ENCODE results near the gene MAPK8IP3. TPM values are rescaled to one million over a fixed set of nuclear protein-coding genes. Genes with fewer than 3 reads are reported as not detected.
A peak's percentile ranks its signal among the peaks of the same experiment; 100 is the strongest.

The MAPK8IP3 gene
- total and polyA plus RNA-seq, 2 donors from 2014 or later: 10.6 to 67.7 TPM

- peaks cover 4 to 73% (median 61%) of the 10 kb centered on the region in 3 donors for H3K36me3 ChIP-seq (ENCODE audit: control insufficient read depth in 2 of 3, insufficient read depth in 3 of 3, low read length in 3 of 3)
- no peaks in the 10 kb centered on the region for H3K4me1 ChIP-seq (ENCODE audit: control insufficient read depth in 2 of 3, insufficient read depth in 2 of 3, low read depth in 1 of 3, low read length in 3 of 3)
- DNase-seq (peak in 1 of 5 donors; percentile 65), FAIRE-seq (no peak)
- intact Hi-C loops (cut with DNase I): no loop called here
- no peak overlapping the region for H3K9ac ChIP-seq (ENCODE audit: low read length in 3 of 3)
- H3K4me3 ChIP-seq (ENCODE audit: low read length in 3 of 3): no peak overlapping the region
- H3K9me3 ChIP-seq (ENCODE audit: control insufficient read depth in 2 of 3, insufficient read depth in 1 of 3, low read length in 3 of 3): no peaks in the 10 kb centered on the region
- H3K27ac ChIP-seq (ENCODE audit: low read depth in 2 of 2, low read length in 2 of 2): no peak overlapping the region
- H3K27me3 ChIP-seq (ENCODE audit: control insufficient read depth, insufficient read depth, low read length): no peaks in the 10 kb centered on the region
- TF ChIP-seq CTCF (IDR thresholded peaks at IDR 0.05; ENCODE audit: borderline replicate concordance, extremely low read depth, insufficient read depth): no peak
These were observed 37.2 kb upstream of the MAPK8IP3 start for GRCh38 chr16:1668612-1669319.

- Histone ChIP-seq H3K9ac (ENCODE audit: low read length in 3 of 3) (no peak overlapping the region), H3K27me3 (ENCODE audit: control insufficient read depth, insufficient read depth, low read length) (no peaks in the 10 kb centered on the region), H3K4me3 (ENCODE audit: low read length in 3 of 3) (no peak overlapping the region), H3K36me3 (ENCODE audit: control insufficient read depth in 2 of 3, insufficient read depth in 3 of 3, low read length in 3 of 3) (peaks cover 4 to 74% (median 66%) of the 10 kb centered on the region in 3 donors), H3K27ac (ENCODE audit: low read depth in 2 of 2, low read length in 2 of 2) (no peak overlapping the region), H3K4me1 (ENCODE audit: control insufficient read depth in 2 of 3, insufficient read depth in 2 of 3, low read depth in 1 of 3, low read length in 3 of 3) (no peaks in the 10 kb centered on the region), H3K9me3 (ENCODE audit: control insufficient read depth in 2 of 3, insufficient read depth in 1 of 3, low read length in 3 of 3) (no peaks in the 10 kb centered on the region)
- intact Hi-C loops (cut with DNase I): no loop called here
- no peak for TF ChIP-seq CTCF (IDR thresholded peaks at IDR 0.05; ENCODE audit: borderline replicate concordance, extremely low read depth, insufficient read depth)
- FAIRE-seq: no peak
- DNase-seq: peak in 1 of 5 donors; percentile 42
These were observed 36.3 kb upstream of the MAPK8IP3 start for GRCh38 chr16:1669698-1670097.

- no peak for TF ChIP-seq CTCF (IDR thresholded peaks at IDR 0.05; ENCODE audit: borderline replicate concordance, extremely low read depth, insufficient read depth)
- FAIRE-seq (no peak), DNase-seq (peak in 1 of 5 donors; percentile 45)
- no peak overlapping the region for H3K27ac ChIP-seq (ENCODE audit: low read depth in 2 of 2, low read length in 2 of 2)
- H3K9ac ChIP-seq (ENCODE audit: low read length in 3 of 3): no peak overlapping the region
- peaks cover 4 to 71% (median 62%) of the 10 kb centered on the region in 3 donors for H3K36me3 ChIP-seq (ENCODE audit: control insufficient read depth in 2 of 3, insufficient read depth in 3 of 3, low read length in 3 of 3)
- H3K4me1 ChIP-seq (ENCODE audit: control insufficient read depth in 2 of 3, insufficient read depth in 2 of 3, low read depth in 1 of 3, low read length in 3 of 3): no peaks in the 10 kb centered on the region
- intact Hi-C loops (cut with DNase I): no loop called here
- no peaks in the 10 kb centered on the region for H3K27me3 ChIP-seq (ENCODE audit: control insufficient read depth, insufficient read depth, low read length)
- no peaks in the 10 kb centered on the region for H3K9me3 ChIP-seq (ENCODE audit: control insufficient read depth in 2 of 3, insufficient read depth in 1 of 3, low read length in 3 of 3)
- H3K4me3 ChIP-seq (ENCODE audit: low read length in 3 of 3): no peak overlapping the region
These were observed 35.6 kb upstream of the MAPK8IP3 start for GRCh38 chr16:1670371-1670770.

Data from kidney (tissue), 14 donors.